Measurements from ENCODE around the gene XIST.
"Not testable (repeated sequence)": the region's sequence is repeated elsewhere in the genome, so short reads cannot be mapped to it uniquely, and the experiment has no call there.

The XIST gene

DNA sequence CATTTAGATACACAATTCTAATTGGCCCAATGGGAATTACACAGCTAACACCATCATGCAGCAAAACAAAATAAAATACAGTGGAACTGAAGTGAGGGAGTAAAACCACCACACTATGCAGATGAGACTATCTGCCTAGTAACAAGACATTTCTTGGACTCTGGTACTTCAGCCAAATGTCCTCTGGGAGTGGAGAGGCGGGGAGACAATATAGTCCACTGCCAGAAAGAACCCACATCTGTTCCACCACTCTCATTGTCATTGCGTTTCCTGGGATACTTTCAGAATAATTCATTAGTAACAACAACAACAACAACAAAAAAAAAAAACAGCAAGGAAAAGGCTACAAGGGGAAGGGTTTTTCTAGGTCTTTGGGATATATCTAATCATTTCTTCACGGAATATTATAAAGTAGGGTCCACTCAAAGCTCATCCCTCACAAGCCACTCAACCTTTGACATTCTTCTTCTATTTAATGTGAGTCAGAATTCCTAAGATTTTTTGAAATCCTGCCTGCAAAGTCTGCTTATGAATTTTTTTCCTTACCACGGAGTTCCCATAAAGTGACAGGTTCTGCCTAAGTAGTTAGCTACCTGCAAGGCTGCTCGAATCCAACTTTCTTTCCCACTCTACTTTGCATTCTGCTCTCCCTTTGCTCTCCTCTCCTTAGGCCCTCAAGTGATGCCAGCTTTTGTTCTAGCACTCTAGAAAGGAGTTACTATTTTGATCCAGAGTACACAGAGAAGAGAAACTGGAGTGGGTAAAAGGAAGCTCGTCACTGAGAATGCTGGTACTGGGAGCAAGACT, 34.9 kb downstream of the XIST start:
- no peak for DNase-seq (ENCODE audit: extremely low read depth in 1 of 2, low read depth in 1 of 2)

DNA sequence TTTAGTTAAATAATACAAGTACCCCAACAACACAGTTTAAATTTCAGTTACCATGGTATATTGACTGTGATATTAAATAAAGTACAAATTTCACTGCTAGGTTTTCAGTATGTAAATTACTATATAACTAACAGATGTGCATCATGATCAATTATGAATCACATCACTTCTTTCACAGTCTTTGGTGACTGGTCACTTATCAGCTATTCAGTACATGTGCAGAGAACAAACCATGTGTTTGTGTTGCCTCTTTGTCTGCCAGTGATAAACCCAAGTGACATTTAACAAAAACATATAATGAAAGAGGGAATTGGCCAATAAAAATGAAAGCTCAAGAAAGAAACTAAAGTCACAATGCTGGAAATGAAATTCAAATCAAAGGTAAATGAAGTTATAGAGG, 40.3 kb downstream of the XIST start:
- DNase-seq (ENCODE audit: extremely low read depth in 1 of 2, low read depth in 1 of 2) = no peak

DNA sequence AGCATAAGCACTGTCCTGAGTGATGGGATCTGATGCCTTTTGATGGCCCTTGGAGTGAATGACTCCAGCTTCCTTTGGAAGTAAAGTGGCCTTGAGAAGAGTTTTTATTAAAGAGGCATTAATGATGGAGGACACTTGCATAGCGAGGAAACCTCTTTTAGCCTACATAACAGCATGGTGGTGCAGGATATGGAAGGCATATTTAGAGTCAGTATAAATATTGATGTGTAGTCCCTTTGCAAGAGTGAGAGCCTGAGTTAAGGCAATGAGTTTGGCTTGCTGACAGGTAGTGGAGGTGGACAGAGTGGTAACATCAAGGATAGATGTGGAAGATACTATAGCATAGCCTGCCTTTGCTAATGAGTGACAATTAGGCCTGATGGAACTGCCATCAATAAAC, 48.4 kb downstream of the XIST start:
- not testable (repeated sequence) for DNase-seq (ENCODE audit: extremely low read depth in 1 of 2, low read depth in 1 of 2)

DNA sequence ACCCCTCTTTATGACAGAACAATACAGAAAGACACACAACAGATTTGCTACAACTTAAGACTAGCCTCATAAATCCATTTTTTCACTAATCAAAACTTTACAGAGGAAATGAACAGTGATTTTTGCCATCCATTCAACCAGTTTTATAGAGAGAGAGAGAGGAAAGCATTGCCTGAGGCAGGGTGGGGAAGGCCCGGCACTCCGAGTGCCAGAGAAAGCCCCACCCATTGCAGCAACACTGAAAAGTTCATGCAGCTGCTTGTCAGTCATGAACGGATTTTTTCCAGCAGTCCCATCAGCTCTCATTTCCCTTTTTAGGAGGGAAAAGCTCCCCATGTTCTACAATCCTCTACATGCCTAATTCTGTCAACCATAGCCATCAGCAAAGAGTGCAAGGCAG, 52.6 kb downstream of the XIST start:
- no peak for DNase-seq (ENCODE audit: extremely low read depth in 1 of 2, low read depth in 1 of 2)

DNA sequence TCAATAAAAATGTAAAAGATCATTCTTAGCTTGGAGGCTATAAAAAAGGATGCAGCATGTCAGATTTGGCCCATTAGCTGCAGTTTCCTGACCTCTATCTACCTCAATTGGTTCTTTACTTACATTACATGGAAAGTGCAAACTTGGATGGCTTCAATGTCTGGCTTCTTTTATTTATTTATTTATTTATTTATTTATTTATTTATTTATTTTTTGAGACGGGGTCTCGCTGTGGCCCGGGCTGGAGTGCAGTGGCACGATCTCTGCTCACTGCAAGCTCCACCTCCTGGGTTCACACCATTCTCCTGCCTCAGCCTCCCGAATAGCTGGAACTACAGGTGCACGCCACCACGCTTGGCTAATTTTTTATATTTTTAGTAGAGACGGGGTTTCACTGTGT, 60.0 kb downstream of the XIST start:
- not testable (repeated sequence) for DNase-seq (ENCODE audit: extremely low read depth in 1 of 2, low read depth in 1 of 2)

DNA sequence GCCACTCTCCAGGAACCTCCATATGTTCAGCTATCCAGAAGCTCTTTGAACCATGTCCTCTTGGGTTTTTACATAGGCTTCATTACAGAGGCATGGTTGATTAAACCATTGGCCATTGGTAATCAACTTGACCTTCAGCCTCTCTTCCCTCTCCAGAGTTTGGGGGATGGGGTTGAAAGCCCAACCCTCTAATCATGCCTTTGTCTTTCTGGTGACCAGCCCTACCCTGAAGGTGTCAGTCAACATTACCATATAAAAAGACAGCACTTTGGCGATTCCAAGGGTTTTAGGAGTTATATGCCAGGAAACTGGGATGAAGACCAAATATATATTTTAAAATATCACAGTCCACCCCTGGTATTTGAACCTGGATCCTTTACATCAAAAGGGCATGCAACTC, 67.0 kb downstream of the XIST start:
- no peak for DNase-seq (ENCODE audit: extremely low read depth in 1 of 2, low read depth in 1 of 2)
